DLD1 (cell line): ENCODE results near the gene FAM124A.

Experiments used
- in situ Hi-C: cut with HindIII; loops from 2 replicates; pipeline ENCODE4 v1.10.0; 2017; ENCODE audit warnings: low sequenced_read_pairs

The FAM124A gene

GRCh38 chr13:51333421-51333820 lies 111.2 kb downstream of the FAM124A start:
- in situ Hi-C loops, result no loop called here

GRCh38 chr13:51333826-51334225 lies 111.6 kb downstream of the FAM124A start:
- in situ Hi-C loops, result no loop called here
